CD4-positive, alpha-beta memory T cell (primary cell): ENCODE results near the gene CNBP. TPM values are rescaled to one million over a fixed set of nuclear protein-coding genes. Genes with fewer than 3 reads are reported as not detected.
"Not testable (repeated sequence)": the region's sequence is repeated elsewhere in the genome, so short reads cannot be mapped to it uniquely, and the experiment has no call there.

Experiments used
- CTCF ChIA-PET: fragments of 350-600 bp; sonication (Branson Sonifier 250); formaldehyde crosslinking; loops from one replicate; lab custom pipeline; 2021; ENCODE audit warnings: inconsistent platforms; ENCODE audit not compliant: partially characterized antibody; lab: Charles Lee
- POLR2A ChIA-PET: fragments of 350-600 bp; sonication (Branson Sonifier 250); formaldehyde crosslinking; loops from one replicate; lab custom pipeline; 2021; ENCODE audit not compliant: partially characterized antibody; lab: Charles Lee
- DNase-seq, 5 donors: peaks; one replicate each; pipeline versions ENCODE4 v3.0.0 to v3.0.0-alpha.2; 2020 to 2022; ENCODE audit warnings: mixed read lengths in 1 of 5
- H3K27ac ChIP-seq: one replicate; pipeline ENCODE4 v1.7.0; 2013; ENCODE audit warnings: low read depth, low read length
- H3K27me3 ChIP-seq: 2 replicates; pipeline ENCODE4 v1.7.0; 2013; ENCODE audit warnings: mild to moderate bottlenecking, low read length, moderate library complexity; ENCODE audit not compliant: insufficient read depth
- H3K36me3 ChIP-seq: 2 replicates; pipeline ENCODE4 v1.7.0; 2013; ENCODE audit warnings: mild to moderate bottlenecking, low read length, moderate library complexity; ENCODE audit not compliant: insufficient read depth
- H3K4me1 ChIP-seq: 2 replicates; pipeline ENCODE4 v1.7.0; 2013; ENCODE audit warnings: mild to moderate bottlenecking, low read length, moderate library complexity; ENCODE audit not compliant: insufficient read depth
- H3K4me3 ChIP-seq, 2 donors: one replicate each; pipeline ENCODE4 v1.7.0; 2013; ENCODE audit warnings: low read length in 2 of 2, mild to moderate bottlenecking in 1 of 2
- H3K9me3 ChIP-seq, 2 donors: one replicate each; pipeline ENCODE4 v1.7.0; 2013; ENCODE audit warnings: low read length in 2 of 2, control low read depth in 1 of 2; ENCODE audit not compliant: control insufficient read depth in 1 of 2
- H3K27ac Mint-ChIP-seq, 7 donors: one replicate each; pipeline ENCODE4 v1.8.0; 2020 to 2021; ENCODE audit warnings: mixed read lengths in 7 of 7, mild to moderate bottlenecking in 6 of 7, inconsistent platforms in 3 of 7, moderate library complexity in 3 of 7
- H3K27me3 Mint-ChIP-seq, 2 donors: one replicate each; pipeline ENCODE4 v1.8.0; 2020 to 2021; ENCODE audit warnings: mixed read lengths in 2 of 2
- H3K36me3 Mint-ChIP-seq, 2 donors: one replicate each; pipeline ENCODE4 v1.8.0; 2020 to 2021; ENCODE audit warnings: mixed read lengths in 2 of 2, inconsistent platforms in 1 of 2, mild to moderate bottlenecking in 1 of 2
- H3K4me1 Mint-ChIP-seq, 4 donors: one replicate each; pipeline ENCODE4 v1.8.0; 2020 to 2021; ENCODE audit warnings: mixed read lengths in 4 of 4, mild to moderate bottlenecking in 1 of 4
- H3K4me3 Mint-ChIP-seq, 8 donors: one replicate each; pipeline ENCODE4 v1.8.0; 2020 to 2021; ENCODE audit warnings: mixed read lengths in 8 of 8, mild to moderate bottlenecking in 7 of 8, moderate library complexity in 6 of 8, inconsistent platforms in 3 of 8
- H3K9me3 Mint-ChIP-seq, 8 donors: one replicate each; pipeline ENCODE4 v1.8.0; 2020 to 2021; ENCODE audit warnings: mixed read lengths in 8 of 8, mild to moderate bottlenecking in 5 of 8, inconsistent platforms in 3 of 8, moderate library complexity in 1 of 8
- intact Hi-C: fragments of 100-400 bp; cut with micrococcal nuclease; formaldehyde crosslinking; loops from one replicate; pipeline ENCODE4 v1.15.1; 2023
- polyA plus RNA-seq, 2 donors: library from polyadenylated mRNA; unstranded; fragments of 300-500 nt; fragmentation: Illumina TruSeq; gene quantifications; one replicate each; pipeline ENCODE4 v1.2.3, GENCODE V29; 2021
- total RNA-seq, 2 experiments: library from RNA; stranded (reverse); gene quantifications; one replicate each; pipeline ENCODE4 v1.2.3, GENCODE V29; 2021

The CNBP gene
- total and polyA plus RNA-seq, 4 experiments from 2014 or later, result 369 to 1,608 (median 669) TPM

DNA sequence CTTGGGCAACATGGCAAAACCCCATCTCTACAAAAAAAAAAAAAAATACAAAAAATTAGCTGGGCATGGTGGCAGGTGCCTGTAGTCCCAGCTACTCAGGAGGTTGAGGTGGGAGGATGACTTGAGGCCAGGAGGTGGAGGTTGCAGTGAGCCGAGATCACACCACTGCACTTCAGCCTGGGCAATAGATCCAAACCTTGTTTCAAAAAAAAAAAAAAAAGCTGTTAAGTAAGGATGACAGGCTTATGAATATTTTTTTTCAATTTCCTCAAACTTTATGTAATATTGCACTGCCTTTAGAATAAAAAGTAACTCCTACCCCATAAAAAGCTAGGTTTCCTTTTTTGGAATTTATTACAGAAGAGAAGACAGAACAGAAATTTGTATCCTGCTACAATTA is 40.7 kb upstream of the CNBP start:
- H3K27ac ChIP-seq, H3K4me3 ChIP-seq, H3K27me3 ChIP-seq, H3K27me3 Mint-ChIP-seq, H3K36me3 Mint-ChIP-seq, H3K36me3 ChIP-seq, H3K9me3 ChIP-seq, H3K27ac Mint-ChIP-seq, H3K9me3 Mint-ChIP-seq, DNase-seq, H3K4me3 Mint-ChIP-seq, intact Hi-C loops: not testable (repeated sequence)
- POLR2A ChIA-PET, result interaction anchor here (1.0 to 1.3 kb wide), 6 partner anchors 9 to 208 kb away, joined by 3 to 5 read pairs (median 4); partner anchors contain the start of gene COPG1
- H3K4me1 Mint-ChIP-seq, result peaks cover 6 to 28% (median 17%) of the 10 kb centered on the region in 4 donors
- peaks cover 11% of the 10 kb centered on the region for H3K4me1 ChIP-seq
- CTCF ChIA-PET, result interaction anchor here (0.7 to 2.8 kb wide), 6 partner anchors 9 to 268 kb away, joined by 3 to 16 read pairs (median 6); no protein-coding TSS in a partner anchor

DNA sequence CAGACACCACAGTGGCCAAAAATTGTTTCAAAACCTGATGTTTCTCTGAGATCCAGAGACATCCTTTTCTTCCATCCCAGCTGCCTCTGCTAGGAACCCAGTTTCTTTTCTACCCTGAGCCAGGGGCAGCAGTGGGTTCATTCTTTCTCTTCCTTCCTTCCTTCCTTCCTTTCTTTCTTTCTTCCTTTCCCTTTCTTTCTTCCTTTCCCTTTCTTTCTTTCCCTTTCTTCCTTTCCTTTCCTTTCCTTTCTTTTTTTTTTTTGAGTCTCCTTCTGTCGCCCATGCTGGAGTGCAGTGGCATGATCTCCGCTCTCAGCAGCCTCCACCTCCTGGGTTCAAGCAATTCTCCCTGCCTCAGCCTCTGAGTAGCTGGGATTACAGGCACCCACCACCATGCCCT is 35.0 kb upstream of the CNBP start:
- Mint-ChIP-seq H3K27ac (no peak overlapping the region), H3K4me1 (no peaks in the 10 kb centered on the region), H3K9me3 (no peaks in the 10 kb centered on the region), H3K36me3 (no peaks in the 10 kb centered on the region), H3K4me3 (no peak overlapping the region), H3K27me3 (peaks cover 1% of the 10 kb centered on the region in 2 donors)
- intact Hi-C loops, result no loop called here
- H3K27ac ChIP-seq, result no peak overlapping the region
- no peaks in the 10 kb centered on the region for H3K36me3 ChIP-seq
- no peaks in the 10 kb centered on the region for H3K4me1 ChIP-seq
- POLR2A ChIA-PET, result no interaction called here
- CTCF ChIA-PET, result no interaction called here
- no peak for DNase-seq
- no peak overlapping the region for H3K4me3 ChIP-seq
- no peaks in the 10 kb centered on the region for H3K27me3 ChIP-seq
- H3K9me3 ChIP-seq, result no peaks in the 10 kb centered on the region

DNA sequence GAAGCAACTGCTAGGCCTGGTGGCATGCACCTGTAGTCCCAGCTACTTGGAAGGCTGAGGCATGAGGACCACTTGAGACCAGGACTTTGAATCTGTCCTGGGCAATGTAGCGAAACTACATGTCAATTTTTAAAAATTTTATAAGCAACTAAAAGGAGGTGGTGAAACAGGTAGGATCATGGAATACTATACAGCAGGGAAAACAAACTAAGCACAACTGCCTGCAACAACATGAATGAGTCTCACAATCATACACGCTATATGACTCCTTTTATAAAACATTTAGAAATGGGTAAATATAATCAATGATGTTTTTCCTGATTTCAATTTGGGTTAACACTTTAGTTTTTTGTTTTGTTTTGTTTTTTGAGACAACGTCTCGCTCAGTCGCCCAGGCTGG is 29.5 kb upstream of the CNBP start:
- CTCF ChIA-PET, result interaction anchor here (1.6 kb wide), 1 partner anchor 243 kb away, joined by 6 read pairs; no protein-coding TSS in a partner anchor

GRCh38 chr3:129211772-129212171 is 28.1 kb upstream of the CNBP start:
- CTCF ChIA-PET, result no interaction called here
- no peaks in the 10 kb centered on the region for H3K36me3 ChIP-seq
- DNase-seq, result no peak
- no peaks in the 10 kb centered on the region for H3K4me1 ChIP-seq
- H3K27ac ChIP-seq, result no peak overlapping the region
- no peak overlapping the region for H3K4me3 ChIP-seq
- H3K9me3 ChIP-seq, result no peaks in the 10 kb centered on the region
- Mint-ChIP-seq H3K4me1 (no peaks in the 10 kb centered on the region), H3K9me3 (no peaks in the 10 kb centered on the region), H3K27me3 (peaks cover 0 to 5% of the 10 kb centered on the region in 2 donors), H3K27ac (no peak overlapping the region), H3K4me3 (no peak overlapping the region), H3K36me3 (no peaks in the 10 kb centered on the region)
- no peaks in the 10 kb centered on the region for H3K27me3 ChIP-seq
- intact Hi-C loops, result no loop called here
- POLR2A ChIA-PET, result no interaction called here

More for the DNA sequence above, 29.5 kb upstream of the CNBP start:
- Mint-ChIP-seq H3K27ac (peak overlapping the region in 1 of 7 donors; percentile 35), H3K36me3 (no peaks in the 10 kb centered on the region), H3K27me3 (peaks cover 0 to 5% of the 10 kb centered on the region in 2 donors), H3K9me3 (no peaks in the 10 kb centered on the region), H3K4me3 (no peak overlapping the region), H3K4me1 (no peaks in the 10 kb centered on the region)
- intact Hi-C loops, result no loop called here
- POLR2A ChIA-PET, result interaction anchor here (1.1 kb wide), 1 partner anchor 30 kb away, joined by 3 read pairs; the partner anchor contains the start of gene CNBP
- no peaks in the 10 kb centered on the region for H3K9me3 ChIP-seq
- H3K4me3 ChIP-seq, result no peak overlapping the region
- no peaks in the 10 kb centered on the region for H3K36me3 ChIP-seq
- H3K27me3 ChIP-seq, result no peaks in the 10 kb centered on the region
- DNase-seq, result no peak
- H3K27ac ChIP-seq, result no peak overlapping the region
- H3K4me1 ChIP-seq, result no peaks in the 10 kb centered on the region

- H3K9me3 ChIP-seq, result no peaks in the 10 kb centered on the region
- H3K27ac ChIP-seq, result no peak overlapping the region
- POLR2A ChIA-PET, result no interaction called here
- CTCF ChIA-PET, result no interaction called here
- Mint-ChIP-seq H3K9me3 (no peaks in the 10 kb centered on the region), H3K36me3 (no peaks in the 10 kb centered on the region), H3K27me3 (peaks cover 0 to 5% of the 10 kb centered on the region in 2 donors), H3K27ac (no peak overlapping the region), H3K4me1 (no peaks in the 10 kb centered on the region), H3K4me3 (no peak overlapping the region)
- no peaks in the 10 kb centered on the region for H3K36me3 ChIP-seq
- H3K4me3 ChIP-seq, result no peak overlapping the region
- no peaks in the 10 kb centered on the region for H3K4me1 ChIP-seq
- DNase-seq, result no peak
- no peaks in the 10 kb centered on the region for H3K27me3 ChIP-seq
- intact Hi-C loops, result no loop called here
Observed at GRCh38 chr3:129211345-129211744, 27.6 kb upstream of the CNBP start.

- Mint-ChIP-seq H3K4me3 (no peak overlapping the region), H3K9me3 (no peaks in the 10 kb centered on the region), H3K36me3 (no peaks in the 10 kb centered on the region), H3K27me3 (peaks cover 0 to 3% of the 10 kb centered on the region in 2 donors), H3K4me1 (no peaks in the 10 kb centered on the region), H3K27ac (no peak overlapping the region)
- Histone ChIP-seq H3K36me3 (no peaks in the 10 kb centered on the region), H3K9me3 (no peaks in the 10 kb centered on the region), H3K4me3 (no peak overlapping the region), H3K4me1 (no peaks in the 10 kb centered on the region), H3K27me3 (no peaks in the 10 kb centered on the region), H3K27ac (no peak overlapping the region)
- DNase-seq, result no peak
- POLR2A ChIA-PET, result no interaction called here
- CTCF ChIA-PET, result no interaction called here
- intact Hi-C loops, result no loop called here
Observed at GRCh38 chr3:129207479-129207878, 23.8 kb upstream of the CNBP start.

DNA sequence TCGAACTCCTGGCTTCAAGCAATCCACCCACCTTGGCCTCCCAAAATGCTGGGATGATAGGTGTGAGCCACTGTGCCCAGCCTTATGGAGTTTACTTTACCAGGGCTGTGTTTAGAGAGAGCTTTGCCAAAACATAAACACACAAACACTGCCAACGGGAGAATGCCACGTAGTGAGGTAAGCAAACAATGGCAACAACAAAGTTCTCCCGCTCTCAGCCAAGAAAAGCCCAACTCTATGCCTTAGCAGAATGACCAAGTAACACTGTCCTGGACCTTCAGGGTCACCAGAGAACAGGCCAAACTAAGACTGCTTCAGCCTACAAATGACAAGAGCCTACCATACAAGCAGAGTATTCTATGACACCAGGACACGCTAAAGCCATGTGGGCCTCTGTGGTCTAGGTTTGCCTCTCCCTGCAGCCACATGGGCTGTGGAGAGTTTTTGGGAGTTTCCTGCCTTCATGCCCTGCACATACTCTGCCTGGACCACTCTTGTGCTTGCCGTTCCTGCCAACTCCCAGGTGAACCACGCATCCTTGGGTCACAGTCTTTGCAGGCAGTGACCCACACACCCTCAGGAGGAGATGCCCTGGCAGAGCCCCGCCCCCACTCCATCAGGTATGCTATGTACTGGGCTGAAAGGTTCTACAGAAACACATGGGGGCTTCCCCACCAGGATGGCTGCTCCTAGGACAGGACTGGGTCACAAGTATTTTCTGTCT is 21.6 kb upstream of the CNBP start:
- no peak overlapping the region for H3K4me3 ChIP-seq
- H3K27ac ChIP-seq, result no peak overlapping the region
- intact Hi-C loops, result no loop called here
- DNase-seq, result no peak
- ChIA-PET CTCF (no interaction called here), POLR2A (no interaction called here)
- H3K36me3 Mint-ChIP-seq, result no peaks in the 10 kb centered on the region
- H3K4me1 ChIP-seq, result no peaks in the 10 kb centered on the region
- H3K27me3 Mint-ChIP-seq, result peaks cover 0 to 3% of the 10 kb centered on the region in 2 donors
- H3K9me3 ChIP-seq, result no peaks in the 10 kb centered on the region
- H3K27me3 ChIP-seq, result no peaks in the 10 kb centered on the region
- no peak overlapping the region for H3K4me3 Mint-ChIP-seq
- no peaks in the 10 kb centered on the region for H3K36me3 ChIP-seq
- no peaks in the 10 kb centered on the region for H3K9me3 Mint-ChIP-seq
- no peaks in the 10 kb centered on the region for H3K4me1 Mint-ChIP-seq
- H3K27ac Mint-ChIP-seq, result peak overlapping the region in 1 of 7 donors; percentile 8
